Measurements from ENCODE around the gene SH3TC1.
A peak's percentile ranks its signal among the peaks of the same experiment; 100 is the strongest.

The SH3TC1 gene

DNA sequence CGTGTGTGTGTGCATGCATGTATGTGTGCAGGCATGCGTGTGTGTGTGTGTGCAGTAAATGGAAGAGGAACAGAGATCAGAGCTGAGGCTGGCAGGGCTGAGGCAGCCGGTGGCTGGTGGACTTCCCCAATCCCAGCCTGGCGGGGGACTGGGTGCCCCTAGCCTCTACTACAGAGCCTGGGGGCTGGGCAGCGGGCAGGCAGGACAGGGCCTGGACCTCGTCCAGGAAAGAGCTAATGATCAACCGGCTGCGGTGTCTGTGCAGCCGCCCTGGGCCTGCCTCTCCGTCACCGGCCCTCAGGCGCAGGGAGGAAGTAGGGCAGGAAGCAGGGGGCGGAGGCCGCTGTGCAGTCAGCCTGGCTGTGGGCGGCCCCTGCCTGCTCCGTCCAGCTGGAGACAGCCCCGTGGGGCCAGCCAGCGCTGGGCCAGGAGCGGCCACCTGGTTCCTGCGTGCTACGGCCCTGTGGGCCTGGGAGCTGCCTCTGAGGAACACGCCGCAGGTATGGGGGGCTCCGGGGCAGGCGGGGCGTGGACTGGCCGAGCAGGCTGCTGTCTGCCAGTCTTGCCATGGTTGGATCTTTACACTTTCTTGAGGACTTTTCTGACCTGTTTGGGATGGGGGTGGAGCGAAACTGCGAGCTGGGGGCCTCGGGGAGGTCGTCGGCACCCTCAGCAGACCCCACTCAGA is at the start of gene SH3TC1:
SH3TC1 (plus strand) TSS at position 385 of the 688 bp plus-strand sequence. CDS start 5,905 bp downstream, outside the sequence.
- peak; percentile 22 for DNase-seq (ENCODE audit: low read depth)

DNA sequence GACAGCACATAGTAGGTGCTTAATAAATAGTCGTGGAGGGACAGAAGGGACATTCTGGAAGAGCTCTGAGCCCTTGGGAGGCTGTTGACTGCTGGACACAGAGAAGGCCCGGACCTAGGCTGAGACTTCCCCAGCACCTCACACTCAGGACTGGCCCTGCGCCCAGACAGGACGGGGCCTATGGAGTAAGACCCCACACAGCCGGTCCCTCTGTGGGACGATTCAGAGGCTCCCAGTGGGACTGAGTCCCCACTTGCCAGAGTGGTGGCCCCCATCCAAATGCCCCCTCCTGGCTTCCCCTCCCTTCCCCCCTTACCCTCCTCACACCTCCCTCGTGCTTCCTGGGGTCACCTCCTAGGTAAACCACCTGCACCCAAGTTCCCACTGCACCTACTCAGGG is 49.4 kb upstream of the SH3TC1 start:
- no peak for DNase-seq (ENCODE audit: low read depth)

DNA sequence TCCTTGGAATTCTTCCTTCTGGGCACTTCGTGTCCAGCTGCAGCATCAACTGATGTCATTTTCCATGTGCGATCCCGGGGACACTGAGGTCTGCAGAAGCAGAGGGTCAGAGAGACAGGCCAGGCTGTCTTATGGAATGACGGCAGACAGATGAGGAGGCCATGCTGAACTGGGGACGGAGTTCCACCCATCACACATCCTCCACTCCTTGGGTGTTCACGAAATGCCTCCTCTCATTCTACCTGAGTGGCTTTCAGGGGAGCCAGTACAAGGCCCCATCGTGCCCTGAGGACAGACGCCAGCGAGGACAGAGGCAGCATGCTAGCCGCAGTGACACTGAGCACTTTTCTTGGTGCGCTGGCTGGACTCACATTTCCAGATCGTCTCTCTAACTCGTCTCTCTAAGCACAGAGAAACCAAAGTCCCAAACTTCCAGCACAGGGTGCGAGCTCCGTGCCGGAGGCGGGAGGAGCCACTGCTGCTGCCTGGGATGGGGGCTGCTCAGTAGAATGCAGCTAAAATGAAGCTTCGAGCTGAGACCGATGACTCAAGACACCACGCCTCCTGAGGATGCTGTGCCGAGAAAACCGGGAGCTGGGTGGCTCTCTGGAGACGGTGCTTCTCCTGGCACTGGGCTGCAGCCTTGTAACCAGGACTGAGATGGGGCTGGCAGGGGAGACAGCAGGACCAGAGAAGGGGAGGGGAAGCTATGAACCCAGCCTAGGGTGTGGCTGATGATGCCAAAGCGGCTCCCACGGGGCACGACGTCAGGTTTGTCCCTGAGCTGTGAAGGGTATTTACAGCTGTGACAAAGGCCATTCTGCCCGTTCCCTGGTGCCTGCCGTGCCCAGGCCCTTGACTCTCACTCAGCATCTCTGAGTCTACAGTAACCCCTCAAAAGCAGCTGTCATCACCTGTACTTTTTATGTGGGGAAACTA is 48.7 kb upstream of the SH3TC1 start:
- no peak for DNase-seq (ENCODE audit: low read depth)

DNA sequence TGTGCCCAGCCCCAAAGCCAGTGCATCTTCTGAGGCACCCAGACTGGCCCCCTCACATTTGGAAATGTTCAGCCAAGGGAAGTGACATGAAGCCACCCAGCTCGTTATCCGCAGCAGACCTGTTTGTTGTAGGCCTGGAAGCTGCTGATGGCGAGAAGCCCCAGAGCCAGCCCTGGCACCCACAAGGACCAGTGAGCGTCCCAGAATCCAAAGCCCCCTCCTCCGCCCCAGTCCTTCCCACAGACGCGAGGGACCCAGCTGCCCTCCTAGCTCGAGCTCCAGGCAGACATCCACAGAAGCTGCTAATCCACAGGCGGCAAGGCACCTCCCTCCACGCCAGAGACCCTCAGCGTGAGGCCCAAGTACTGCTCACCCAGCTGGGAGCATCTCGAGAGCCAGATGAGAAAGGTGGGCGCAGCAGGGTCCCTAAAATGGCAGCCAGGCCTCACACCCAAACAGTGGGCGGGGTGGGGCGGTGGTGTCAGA is 47.9 kb upstream of the SH3TC1 start:
- DNase-seq (ENCODE audit: low read depth), result no peak

DNA sequence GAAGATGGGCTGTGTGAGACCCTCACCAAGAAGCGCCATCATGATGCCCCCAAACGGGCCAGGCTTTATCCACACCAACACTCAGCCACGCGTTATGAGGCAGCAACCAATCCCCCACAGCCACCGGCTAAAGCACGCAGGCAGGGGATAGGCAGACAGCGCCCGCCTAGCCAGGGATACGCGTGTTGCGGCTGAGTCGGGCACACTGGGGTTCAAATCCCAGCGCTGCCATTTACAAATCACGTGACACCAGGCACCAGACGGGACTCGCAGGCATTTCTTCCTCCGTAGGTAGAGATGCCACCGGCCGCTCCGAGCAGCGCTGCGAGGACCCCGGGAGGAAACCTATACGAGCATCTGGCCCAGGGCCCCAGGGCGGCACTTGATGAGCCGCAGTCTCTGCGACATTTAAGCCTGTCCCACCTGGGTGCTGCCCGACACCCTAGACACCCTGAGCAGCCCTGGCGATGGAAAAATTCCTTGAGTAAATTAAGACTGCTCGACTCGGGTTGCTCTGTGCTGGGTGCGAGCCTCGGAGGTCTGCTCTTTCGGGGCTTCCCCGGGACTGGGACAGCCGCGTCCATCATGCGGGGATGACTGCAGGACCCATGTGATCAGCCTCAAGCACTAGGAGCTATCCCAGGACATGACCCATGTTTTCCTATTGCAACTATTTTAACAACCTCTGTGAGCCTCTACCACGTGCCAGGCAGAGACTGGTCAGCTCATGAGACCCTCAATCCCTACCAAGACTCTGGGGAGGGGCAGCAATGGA is 46.8 kb upstream of the SH3TC1 start:
- no peak for DNase-seq (ENCODE audit: low read depth)

DNA sequence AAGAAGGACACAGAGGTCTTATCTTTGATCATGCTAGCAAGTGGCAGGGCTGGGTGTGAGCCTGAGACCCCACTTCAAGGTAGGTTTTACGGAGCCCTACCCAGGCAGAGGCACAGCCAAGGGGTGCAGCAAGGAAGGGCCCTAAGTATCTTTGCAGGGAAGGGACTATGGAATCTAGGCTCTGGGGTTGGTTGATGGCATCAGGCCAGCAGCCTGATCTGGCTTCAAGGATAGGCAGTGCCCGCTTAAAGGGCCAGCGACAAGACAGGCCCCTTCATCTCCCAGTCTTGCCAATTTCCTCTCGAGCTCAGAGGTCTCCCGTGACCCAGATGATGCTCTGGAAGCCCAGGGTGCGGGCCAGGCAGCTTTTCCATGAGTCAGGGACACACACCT is 46.2 kb upstream of the SH3TC1 start:
- no peak for DNase-seq (ENCODE audit: low read depth)

DNA sequence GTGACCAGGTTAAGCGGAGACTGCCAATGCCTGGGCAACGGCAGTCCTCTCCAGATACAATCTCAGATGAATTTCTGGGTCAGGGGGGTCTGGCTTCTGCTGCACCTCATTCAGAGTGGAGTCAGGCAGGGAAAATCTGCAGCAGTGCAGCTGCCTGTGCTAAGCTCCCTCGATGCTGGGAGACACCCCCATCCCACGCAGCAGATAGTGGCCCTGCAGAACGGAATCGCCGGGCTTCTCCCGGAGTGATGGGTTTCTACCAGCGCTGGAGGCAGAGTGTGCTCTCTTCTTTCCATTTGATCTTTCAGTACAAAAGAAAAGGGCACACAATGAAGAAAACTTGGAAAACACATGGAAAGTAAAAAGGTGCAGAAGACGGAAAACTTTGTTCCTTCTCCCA is 45.6 kb upstream of the SH3TC1 start:
- DNase-seq (ENCODE audit: low read depth), result no peak

DNA sequence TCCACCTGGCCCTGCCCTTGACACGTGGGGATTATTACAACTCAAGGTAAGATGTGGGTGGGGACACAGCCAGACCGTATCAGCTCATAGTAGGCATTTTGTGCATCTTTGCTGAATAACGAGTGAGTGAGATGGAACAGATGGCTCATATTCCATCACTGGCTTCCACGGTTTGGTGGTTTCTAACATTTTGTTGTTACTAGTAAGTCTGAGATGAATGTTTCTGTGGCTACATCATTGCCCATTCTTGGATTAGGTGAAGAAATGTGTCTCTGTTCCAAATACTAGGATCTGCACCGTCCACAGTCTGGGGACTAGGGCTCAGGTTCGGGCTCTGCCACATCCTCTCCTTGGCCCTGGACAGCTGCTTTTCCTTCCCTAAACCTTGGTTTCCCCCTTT is 44.0 kb upstream of the SH3TC1 start:
- no peak for DNase-seq (ENCODE audit: low read depth)

DNA sequence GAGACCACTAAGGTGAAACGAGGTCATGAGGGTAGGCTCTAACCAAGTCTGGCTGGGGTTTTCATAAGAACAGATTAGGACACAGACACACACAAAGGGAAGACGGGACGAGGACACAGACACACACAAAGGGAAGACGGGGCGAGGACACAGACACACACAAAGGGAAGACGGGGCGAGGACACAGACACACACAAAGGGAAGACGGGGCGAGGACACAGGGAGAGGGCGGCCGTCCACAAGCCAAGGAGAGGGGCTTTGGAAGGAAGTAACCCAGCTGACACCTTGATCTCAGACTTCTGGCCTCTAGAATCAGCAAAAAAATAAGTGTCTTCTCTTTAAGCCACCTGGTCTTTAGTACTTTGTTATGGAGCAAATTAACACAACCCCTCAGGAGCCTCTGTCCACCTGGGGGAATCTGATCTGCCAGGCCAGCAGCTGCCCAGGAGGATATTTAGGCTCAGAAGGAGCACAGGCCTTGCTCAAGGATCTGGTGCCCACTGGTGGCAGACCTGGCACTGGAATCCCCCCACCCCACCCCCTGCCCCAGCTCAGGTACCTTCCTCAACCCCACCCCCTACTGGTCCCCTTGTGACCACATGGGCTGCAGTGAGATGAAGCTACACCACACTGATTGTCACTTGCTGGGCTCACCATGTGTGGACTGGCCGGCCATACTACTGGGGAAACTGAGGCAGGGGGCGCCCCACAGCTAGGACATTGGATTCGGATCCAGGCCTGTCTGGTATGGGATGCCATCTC is 43.2 kb upstream of the SH3TC1 start:
- DNase-seq (ENCODE audit: low read depth), result no peak

DNA sequence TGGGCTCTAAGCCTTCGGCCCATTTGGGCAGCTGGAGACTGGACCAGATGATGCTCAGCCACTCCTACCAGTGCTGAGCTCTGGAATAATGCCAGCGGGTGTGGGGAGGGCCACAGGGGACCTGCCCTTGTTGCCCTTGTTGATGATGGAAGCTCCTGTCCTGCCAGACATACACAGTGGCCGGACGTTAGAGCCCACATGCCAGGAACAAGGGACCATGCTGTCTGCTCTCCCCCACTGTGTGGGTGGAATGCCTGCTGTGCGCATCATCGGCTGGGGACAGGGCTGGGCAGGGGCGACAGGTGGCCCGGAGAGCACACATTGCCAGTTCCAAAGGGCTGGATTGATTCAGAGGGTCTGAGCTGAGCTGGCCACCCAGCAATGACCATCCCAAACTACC is 42.5 kb upstream of the SH3TC1 start:
- no peak for DNase-seq (ENCODE audit: low read depth)

DNA sequence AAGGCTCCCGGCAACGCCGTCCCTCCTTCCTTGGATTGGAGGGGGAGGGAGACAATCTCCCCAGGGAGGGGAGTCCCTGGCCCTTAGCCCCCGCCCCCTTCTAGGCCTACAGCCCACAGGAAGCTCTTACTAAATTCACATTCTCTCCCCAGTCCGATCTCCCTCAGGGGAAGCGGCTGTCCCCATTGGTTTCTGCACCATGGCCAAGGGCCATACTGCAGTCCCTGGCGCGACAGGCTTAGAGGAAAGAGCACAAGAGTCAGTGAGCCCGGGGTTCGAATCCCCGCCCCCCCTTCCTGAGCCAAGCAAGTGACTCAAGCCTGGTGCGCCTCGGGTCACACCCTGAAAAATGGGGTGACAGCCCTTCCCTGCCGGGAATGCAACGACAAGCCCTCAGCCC is 41.6 kb upstream of the SH3TC1 start:
- DNase-seq (ENCODE audit: low read depth), result no peak

DNA sequence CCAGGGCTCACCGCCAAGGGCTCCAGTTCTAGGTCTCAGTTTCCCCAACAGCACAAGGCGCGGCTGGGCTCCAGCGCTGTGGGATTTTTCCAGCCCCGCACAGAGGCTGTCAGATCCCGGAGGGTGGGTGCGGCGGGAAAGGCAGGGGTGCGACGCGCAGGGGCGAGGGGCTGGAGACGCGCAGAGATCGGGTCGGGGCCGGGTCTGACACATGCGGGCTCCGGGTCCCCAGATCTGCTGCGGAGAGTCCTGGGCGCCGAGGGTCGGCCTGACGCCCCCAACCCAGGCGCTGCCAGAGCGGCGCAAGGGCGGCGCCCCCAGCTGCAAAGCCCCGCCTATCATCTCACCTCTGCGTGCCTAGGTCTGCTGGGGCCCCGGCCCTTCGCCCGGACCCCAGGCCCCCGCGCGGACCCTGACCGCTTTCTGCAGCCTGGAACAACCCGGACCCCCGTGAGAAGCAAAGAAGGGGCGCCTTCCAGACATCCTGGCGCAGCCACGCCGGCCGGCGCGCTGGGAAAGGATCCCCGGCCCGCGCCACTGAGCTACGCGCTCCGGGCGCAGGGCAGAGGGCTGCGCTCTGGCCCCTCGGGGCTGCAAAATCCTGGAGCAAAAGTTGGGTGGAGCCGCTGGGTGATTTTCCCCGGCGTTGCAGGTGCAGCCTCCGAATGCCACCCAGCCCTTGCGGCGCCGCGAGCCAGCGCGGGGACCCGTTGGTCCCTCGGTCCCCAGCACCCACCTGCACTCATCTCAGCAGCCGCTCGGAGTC is 41.0 kb upstream of the SH3TC1 start:
- no peak for DNase-seq (ENCODE audit: low read depth)

DNA sequence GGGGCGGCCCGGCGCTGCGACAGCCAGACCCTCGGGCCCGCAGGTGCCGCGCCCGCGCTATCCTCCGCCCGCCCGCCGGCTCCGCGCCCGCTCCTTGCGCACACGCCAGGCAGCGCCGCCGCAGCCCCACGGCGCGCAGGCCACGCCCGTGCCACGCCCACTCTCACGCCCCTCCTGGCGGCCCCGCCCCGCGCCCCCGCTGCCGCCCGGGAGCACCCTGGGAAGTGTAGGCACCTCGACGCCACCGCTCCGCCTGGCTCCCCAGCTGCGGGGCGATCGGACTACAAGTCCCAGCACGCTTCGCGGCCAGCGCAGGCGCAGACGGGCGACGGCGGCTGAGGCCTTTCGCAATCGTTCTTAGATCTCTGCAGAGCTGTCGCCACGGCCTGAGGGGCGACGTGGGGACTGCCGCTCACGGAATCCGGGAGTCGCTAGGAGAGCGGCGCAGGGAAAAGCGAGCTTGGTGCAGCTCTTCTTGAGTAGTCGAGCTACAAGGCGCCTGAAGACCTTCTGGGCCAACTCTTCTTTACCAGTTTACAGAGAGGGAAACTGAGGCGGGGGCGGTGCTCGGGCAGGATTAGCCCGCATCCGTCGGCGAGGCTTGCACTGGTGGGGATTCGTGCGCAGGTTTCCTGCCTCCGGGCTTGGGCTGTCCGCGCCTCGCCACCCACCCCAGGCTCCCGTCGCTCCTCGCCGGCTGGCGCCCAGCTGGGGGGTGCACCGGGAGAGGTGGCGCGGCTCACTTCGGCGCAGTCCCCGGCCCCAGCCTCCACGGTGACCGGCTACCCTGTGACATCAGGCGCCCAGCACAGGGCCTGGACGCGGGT is 40.2 kb upstream of the SH3TC1 start, which contains the start of gene ABLIM2:
ABLIM2 (minus strand) TSS at position 104 of the 827 bp plus-strand sequence. CDS start 124 bp downstream, outside the sequence.
- peak; percentile 98 for DNase-seq (ENCODE audit: low read depth)

DNA sequence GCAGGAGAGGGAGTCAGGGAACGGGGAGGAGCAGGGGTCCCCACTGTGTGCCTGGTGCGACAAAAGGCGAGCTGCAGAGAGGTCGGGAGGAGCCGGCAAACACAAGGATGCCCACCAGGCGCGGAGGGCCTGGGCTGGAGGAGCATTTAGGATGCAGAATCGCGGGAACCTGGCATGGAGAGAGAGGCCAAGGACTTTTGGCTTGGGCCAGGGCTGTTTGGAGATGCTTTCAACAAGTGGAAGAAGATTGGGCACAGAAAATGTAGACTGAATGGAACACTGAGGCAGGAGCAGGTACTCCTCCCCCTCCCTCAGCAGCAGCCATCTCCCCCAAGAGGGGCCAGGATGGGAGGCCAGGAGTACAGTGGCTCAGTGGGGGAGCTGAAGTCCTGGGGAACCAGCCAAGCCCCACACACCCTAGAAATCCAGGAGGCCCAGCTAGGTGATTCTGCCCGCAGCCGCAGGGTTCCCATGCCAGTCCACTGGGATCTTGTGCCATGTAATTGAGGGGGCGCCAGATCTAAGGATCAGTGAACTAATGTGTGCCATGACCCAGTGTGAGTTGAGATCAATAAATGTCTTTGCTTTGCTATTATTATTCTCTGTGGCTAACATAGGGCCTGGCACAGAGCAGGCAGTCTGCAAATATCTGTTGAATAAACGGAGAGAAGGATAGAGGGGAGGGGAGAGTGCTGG is 39.4 kb upstream of the SH3TC1 start:
- no peak for DNase-seq (ENCODE audit: low read depth)

DNA sequence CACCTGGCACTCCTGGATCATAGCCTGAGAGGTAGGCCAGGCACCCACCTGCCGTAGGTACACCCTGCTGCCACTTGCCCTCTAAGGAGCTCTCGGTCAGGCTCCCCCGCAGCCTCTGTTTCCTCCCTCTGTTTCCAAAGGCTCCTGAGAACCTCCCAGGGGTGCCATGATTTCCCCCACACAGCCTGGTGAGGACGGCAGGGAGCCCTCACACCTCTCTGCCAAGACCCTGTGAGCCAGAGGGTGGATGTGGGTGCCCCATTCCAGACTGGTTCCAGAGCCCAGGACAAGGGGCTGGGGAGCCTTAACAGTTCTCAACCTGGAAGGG is 38.9 kb upstream of the SH3TC1 start:
- DNase-seq (ENCODE audit: low read depth), result no peak

DNA sequence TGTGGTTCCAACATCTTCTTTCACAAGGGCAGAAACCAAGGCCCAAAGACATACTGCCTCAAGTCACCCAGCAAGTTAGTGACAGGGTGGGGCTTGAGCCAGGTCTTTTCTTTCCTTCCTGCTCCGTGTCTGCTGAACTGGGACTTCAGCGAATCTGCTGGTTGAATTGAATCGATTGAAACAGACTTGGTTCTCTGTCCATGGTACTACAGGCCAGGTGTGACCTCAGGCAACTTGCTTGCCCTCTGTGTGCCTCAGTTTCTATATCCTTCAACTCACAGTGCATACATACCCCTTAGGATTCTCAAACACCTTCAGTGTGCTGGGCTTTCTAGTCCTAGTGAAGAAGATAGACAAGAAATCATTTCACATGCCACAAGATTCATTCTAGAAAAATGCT is 38.5 kb upstream of the SH3TC1 start:
- DNase-seq (ENCODE audit: low read depth), result no peak

DNA sequence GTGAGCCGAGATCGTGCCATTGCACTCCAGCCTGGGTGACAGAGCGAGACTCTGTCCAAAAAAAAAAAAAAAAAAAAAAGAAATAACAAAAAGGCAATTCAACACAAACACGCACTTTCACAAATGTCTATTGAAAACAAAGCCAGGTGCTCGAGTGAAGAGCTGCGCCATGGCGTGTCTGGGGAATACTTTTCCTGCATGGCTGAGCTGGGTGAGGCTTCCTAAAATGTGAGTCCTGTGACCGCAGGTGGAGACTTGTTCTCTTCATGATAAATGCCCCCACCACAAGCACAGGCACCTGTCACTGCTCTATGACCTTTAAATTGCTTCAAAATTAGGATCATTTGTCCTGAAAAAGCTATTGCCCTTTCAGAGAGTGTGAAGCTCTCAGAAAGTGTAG is 36.5 kb upstream of the SH3TC1 start:
- no peak for DNase-seq (ENCODE audit: low read depth)

DNA sequence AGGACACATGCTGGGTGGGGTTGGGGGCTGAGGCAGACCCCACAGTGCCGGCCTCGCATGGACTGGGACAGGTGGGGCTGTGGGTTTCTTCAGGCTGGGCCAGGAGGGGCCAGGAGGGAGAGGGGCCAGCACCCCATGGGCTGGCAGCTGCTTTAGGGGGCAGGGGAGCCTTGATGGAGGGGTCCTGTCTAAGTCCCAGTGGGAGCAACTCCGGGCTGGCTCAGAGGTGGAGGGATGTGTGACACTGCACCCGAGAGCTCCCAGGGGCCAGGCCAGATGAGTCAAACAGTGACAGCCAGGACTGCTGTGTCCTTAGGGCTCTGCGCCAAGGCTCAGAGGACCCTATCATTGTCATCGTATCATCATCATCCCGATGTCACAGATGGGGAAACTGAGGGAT is 36.1 kb upstream of the SH3TC1 start:
- no peak for DNase-seq (ENCODE audit: low read depth)

DNA sequence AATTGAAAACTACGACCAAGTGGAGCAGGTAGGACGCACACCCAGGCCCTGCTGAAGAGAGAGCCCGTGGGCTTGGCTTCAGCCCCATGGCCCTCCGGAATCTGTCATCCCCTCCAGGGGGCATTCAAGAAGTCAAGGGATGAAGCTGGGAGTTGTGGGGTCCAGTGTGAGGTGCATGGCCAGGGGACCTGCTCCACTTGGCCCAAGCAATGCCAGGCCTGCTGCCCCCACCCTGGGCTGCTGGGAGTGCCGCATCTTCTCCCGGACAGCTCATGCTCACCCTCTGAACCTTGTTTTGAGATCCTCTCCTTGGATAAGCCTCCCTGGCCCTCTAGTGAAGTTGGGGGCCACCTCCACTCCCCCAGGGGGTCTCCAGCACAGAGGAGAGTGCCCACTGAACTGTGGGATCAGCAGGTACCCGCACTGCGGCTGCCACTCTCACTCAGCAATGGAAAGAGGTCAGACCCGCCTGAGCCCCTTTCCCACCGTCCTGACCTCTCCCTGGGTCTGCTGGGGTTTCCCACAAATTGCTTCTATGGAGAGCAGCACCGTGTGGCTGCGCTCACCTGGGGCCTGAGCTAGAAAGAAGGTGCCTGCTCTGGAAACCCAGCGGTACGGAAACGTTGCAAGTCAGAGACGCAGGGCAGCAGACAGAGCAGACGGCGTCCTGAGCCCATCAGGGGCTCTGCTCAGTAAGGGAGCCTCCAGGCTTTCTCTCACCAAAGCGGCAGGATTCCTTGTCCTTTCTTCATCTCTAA is 35.5 kb upstream of the SH3TC1 start:
- DNase-seq (ENCODE audit: low read depth), result no peak
